K562 (cell line): ENCODE results near the gene B3GALNT2.

Experiments
- CREM ChIP-seq: IDR thresholded peaks from 2 replicates; pipeline ENCODE4 v1.6.1; 2014; ENCODE audit warnings: antibody characterized with exemption, low read depth
- MAFF ChIP-seq: IDR thresholded peaks from 2 replicates; pipeline ENCODE4 v1.6.1; 2012; ENCODE audit warnings: low read length, improper control_type of control experiment
- NR2C1 ChIP-seq, 2 experiments: fragments of 450-650 bp; IDR thresholded peaks; 2 replicates each; pipeline ENCODE4 v1.6.1; 2017; ENCODE audit warnings: mild to moderate bottlenecking in 2 of 2, antibody characterized with exemption in 1 of 2, inconsistent platforms in 1 of 2, missing compliant biosample characterization in 1 of 2, missing genetic modification characterization in 1 of 2
- POLR2A ChIP-seq: fragments of 450-650 bp; conservative IDR thresholded peaks from 2 replicates; pipeline ENCODE4 v1.6.1; 2016
- RAD21 ChIP-seq, 2 experiments: fragments of 250-450 bp in 1 of 2; fragments of 450-650 bp in 1 of 2; sonication (Bioruptor Pico) in 1 of 2; formaldehyde crosslinking in 1 of 2; IDR thresholded peaks in 1 of 2; conservative IDR thresholded peaks in 1 of 2; 2 replicates each; pipeline versions ENCODE4 v1.4.0 to v1.8.0; 2020 to 2022; ENCODE audit warnings: mild to moderate bottlenecking in 2 of 2, moderate library complexity in 1 of 2
- XRCC3 ChIP-seq: fragments of 450-650 bp; IDR thresholded peaks from 2 replicates; pipeline ENCODE4 v1.6.1; 2017; ENCODE audit warnings: mild to moderate bottlenecking, moderate library complexity
- TF ChIP-seq, protein P1 (sequence below): sonication (generic); formaldehyde crosslinking; IDR thresholded peaks from 2 replicates; pipeline ENCODE4 v1.8.1; 2023; ENCODE audit warnings: mild to moderate bottlenecking, missing genetic modification reagents, moderate library complexity
- TF ChIP-seq, protein P2 (sequence below), 3 experiments: IDR thresholded peaks in 2 of 3; conservative IDR thresholded peaks in 1 of 3; 2 replicates each; pipeline ENCODE4 v1.5.1; 2011 to 2012; ENCODE audit warnings: low read length in 3 of 3, mild to moderate bottlenecking in 3 of 3, control low read depth in 2 of 3, improper control_type of control experiment in 1 of 3, inconsistent platforms in 1 of 3, low read depth in 1 of 3, mixed read lengths in 1 of 3, moderate library complexity in 1 of 3; ENCODE audit not compliant: insufficient read depth in 2 of 3

DNA sequence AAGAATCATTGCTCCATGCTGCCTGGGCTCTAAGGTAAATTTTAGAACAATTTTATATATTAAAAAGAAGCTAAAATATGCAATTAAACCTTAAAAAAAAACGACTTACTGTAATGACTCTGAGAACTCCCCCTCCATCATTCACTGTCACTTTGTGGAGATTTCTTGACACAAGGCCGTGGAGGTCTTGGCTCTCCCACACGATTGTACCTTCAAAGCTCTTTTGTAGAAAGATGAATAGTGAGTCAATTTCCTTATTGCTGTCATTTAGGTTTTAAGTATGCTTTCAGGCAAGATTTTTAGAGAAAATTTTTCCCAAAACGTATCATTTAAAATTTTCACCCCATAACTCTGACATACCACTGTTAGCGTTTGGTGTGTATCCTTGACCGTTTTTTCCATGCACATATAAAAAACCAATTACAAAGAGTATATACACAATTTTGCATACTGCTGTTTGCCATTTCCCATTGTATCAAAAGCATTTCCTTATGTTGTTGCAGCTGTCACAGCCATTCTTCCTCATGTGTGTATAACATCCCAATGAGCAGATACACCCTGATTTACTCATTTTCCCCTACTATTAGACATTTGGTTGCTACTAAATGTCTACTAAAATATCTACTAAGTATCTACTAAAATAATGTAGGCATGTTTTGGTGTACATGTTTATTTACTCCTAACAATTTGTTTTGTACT, 33.4 kb downstream of the B3GALNT2 start:
- no peak for TF ChIP-seq POLR2A
- TF ChIP-seq, protein P1, sequence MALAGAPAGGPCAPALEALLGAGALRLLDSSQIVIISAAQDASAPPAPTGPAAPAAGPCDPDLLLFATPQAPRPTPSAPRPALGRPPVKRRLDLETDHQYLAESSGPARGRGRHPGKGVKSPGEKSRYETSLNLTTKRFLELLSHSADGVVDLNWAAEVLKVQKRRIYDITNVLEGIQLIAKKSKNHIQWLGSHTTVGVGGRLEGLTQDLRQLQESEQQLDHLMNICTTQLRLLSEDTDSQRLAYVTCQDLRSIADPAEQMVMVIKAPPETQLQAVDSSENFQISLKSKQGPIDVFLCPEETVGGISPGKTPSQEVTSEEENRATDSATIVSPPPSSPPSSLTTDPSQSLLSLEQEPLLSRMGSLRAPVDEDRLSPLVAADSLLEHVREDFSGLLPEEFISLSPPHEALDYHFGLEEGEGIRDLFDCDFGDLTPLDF (CRISPR knock-in tag): no peak
- TF ChIP-seq, protein P2, sequence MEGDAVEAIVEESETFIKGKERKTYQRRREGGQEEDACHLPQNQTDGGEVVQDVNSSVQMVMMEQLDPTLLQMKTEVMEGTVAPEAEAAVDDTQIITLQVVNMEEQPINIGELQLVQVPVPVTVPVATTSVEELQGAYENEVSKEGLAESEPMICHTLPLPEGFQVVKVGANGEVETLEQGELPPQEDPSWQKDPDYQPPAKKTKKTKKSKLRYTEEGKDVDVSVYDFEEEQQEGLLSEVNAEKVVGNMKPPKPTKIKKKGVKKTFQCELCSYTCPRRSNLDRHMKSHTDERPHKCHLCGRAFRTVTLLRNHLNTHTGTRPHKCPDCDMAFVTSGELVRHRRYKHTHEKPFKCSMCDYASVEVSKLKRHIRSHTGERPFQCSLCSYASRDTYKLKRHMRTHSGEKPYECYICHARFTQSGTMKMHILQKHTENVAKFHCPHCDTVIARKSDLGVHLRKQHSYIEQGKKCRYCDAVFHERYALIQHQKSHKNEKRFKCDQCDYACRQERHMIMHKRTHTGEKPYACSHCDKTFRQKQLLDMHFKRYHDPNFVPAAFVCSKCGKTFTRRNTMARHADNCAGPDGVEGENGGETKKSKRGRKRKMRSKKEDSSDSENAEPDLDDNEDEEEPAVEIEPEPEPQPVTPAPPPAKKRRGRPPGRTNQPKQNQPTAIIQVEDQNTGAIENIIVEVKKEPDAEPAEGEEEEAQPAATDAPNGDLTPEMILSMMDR (IDR thresholded peaks at IDR 0.05 in 2 of 3, conservative IDR thresholded peaks at IDR 0.05 in 1 of 3; ENCODE audit: insufficient read depth in 2 of 3, low read depth in 1 of 3, low read length in 3 of 3): no peak
- TF ChIP-seq MAFF: no peak
- TF ChIP-seq XRCC3: no peak
- TF ChIP-seq CREM: no peak
- TF ChIP-seq RAD21 (CRISPR knock-in tag; conservative IDR thresholded peaks at IDR 0.05 in 1 of 2, IDR thresholded peaks at IDR 0.05 in 1 of 2): no peak
- TF ChIP-seq NR2C1 (IDR thresholded peaks at IDR 0.05): no peak
- no peak for TF ChIP-seq NR2C1 (tag; IDR thresholded peaks at IDR 0.05)
